GM19452 (cell line): Measurements from ENCODE around the gene MAPK11.

Experiments
- ATAC-seq: cut with Tn5 transposase; IDR thresholded peaks from one replicate; pipeline ENCODE4 v1.9.1; 2021; ENCODE audit not compliant: unreplicated experiment

Gene MAPK11

GRCh38 chr22:50262973-50263617 lies 7.1 kb downstream of the MAPK11 start:
- ATAC-seq: no peak

- no peak for ATAC-seq
Measured at GRCh38 chr22:50262460-50262911, 7.7 kb downstream of the MAPK11 start.

- peak; percentile 61 for ATAC-seq
Measured at GRCh38 chr22:50261615-50262459, 8.3 kb downstream of the MAPK11 start, which contains the start of gene MAPK12. TSS of gene MAPK12 (minus strand) at chr22:50261683. CDS start at chr22:50261509, 174 bp downstream.

- ATAC-seq: peak; percentile 23
Measured at GRCh38 chr22:50260801-50261614, 9.2 kb downstream of the MAPK11 start.

- no peak for ATAC-seq
Measured at GRCh38 chr22:50260434-50260800, 9.8 kb downstream of the MAPK11 start.

GRCh38 chr22:50259302-50259701 lies 10.9 kb downstream of the MAPK11 start:
- ATAC-seq: no peak

GRCh38 chr22:50258361-50259292 lies 11.6 kb downstream of the MAPK11 start:
- no peak for ATAC-seq

GRCh38 chr22:50257451-50258360 lies 12.5 kb downstream of the MAPK11 start:
- no peak for ATAC-seq

- ATAC-seq: no peak
Measured at GRCh38 chr22:50257041-50257440, 13.1 kb downstream of the MAPK11 start.

- no peak for ATAC-seq
Measured at GRCh38 chr22:50256258-50256862, 13.8 kb downstream of the MAPK11 start.

GRCh38 chr22:50255607-50256006 lies 14.6 kb downstream of the MAPK11 start:
- ATAC-seq: no peak

- ATAC-seq: no peak
Measured at GRCh38 chr22:50255099-50255498, 15.1 kb downstream of the MAPK11 start.

- no peak for ATAC-seq
Measured at GRCh38 chr22:50253941-50254340, 16.2 kb downstream of the MAPK11 start.

- no peak for ATAC-seq
Measured at GRCh38 chr22:50253046-50253915, 16.9 kb downstream of the MAPK11 start.

- no peak for ATAC-seq
Measured at GRCh38 chr22:50252082-50253045, 17.8 kb downstream of the MAPK11 start.

- no peak for ATAC-seq
Measured at GRCh38 chr22:50251477-50252081, 18.6 kb downstream of the MAPK11 start.
